ENCODE measurements around the gene KRABD2. TPM values are rescaled to one million over a fixed set of nuclear protein-coding genes. Genes with fewer than 3 reads are reported as not detected.
A peak's percentile ranks its signal among the peaks of the same experiment; 100 is the strongest.

The KRABD2 gene

GRCh38 chr17:8327303-8327649, 49.2 kb downstream of the KRABD2 start:
- Histone ChIP-seq H3K36me3 (no peaks in the 10 kb centered on the region), H3K4me3 (peak overlapping the region in 3 of 4 donors; percentile 23 to 48 (median 37)), H3K9me3 (no peaks in the 10 kb centered on the region), H3K4me1 (peaks cover 0 to 15% (median 10%) of the 10 kb centered on the region in 4 donors), H3K27ac (peak overlapping the region in 2 of 4 donors; percentile 26 to 55), H3K27me3 (peaks cover 34% of the 10 kb centered on the region)
- in situ Hi-C loops (cut with MboI; ENCODE audit: low pct_ligation_motif_present in 1 of 4, low pct_unique_long_range_greater_than_20kb in 1 of 4, low sequenced_read_pairs in 3 of 4) = no loop called here
- TF ChIP-seq CTCF (IDR thresholded peaks at IDR 0.05) = no peak
- TF ChIP-seq POLR2AphosphoS5 (IDR thresholded peaks at IDR 0.05) = no peak
- no peak for TF ChIP-seq EP300 (IDR thresholded peaks at IDR 0.05; ENCODE audit: low read depth)
- TF ChIP-seq POLR2A (IDR thresholded peaks at IDR 0.05) = no peak
- intact Hi-C loops (cut with DNase I; ENCODE audit: low total_unique reads) = no loop called here
- WGBS, 2 donors (ENCODE audit: low coverage in 1 of 2) = 20% methylated on average over 23 of the region's 25 CpGs; no CpG with 5 or more reads in 1 of the 2 donors
- no peak for DNase-seq

Small RNA genes lying within 50 kb of the gene (small RNA-seq; reads per million reads assigned to genes)
- gene RF00265 = 0 reads per million in 4 donors

Other genes with a start within 250 kb of the KRABD2 start
- gene PER1, start 224.3 kb downstream of the KRABD2 start, total RNA-seq = 100 to 1,000 TPM in 2 of 4 donors, 10 to 100 TPM in 2; 55.9 to 211 (median 109) TPM
- gene VAMP2, start 213.8 kb downstream of the KRABD2 start, total RNA-seq = 10 to 100 TPM; 20.9 to 49.4 (median 30.1) TPM
- gene TMEM107, start 200.3 kb downstream of the KRABD2 start, total RNA-seq = 10 to 100 TPM in 2 of 4 donors, 1 to 10 TPM in 2; 1.5 to 74.6 (median 18.3) TPM
- 10 to 100 TPM in 3 of 4 donors, 1 to 10 TPM in 1; 3.2 to 17.1 (median 12.7) TPM for gene BORCS6, start 186.5 kb downstream of the KRABD2 start, total RNA-seq
- 1 to 10 TPM; 2.2 to 8.6 (median 5.6) TPM for gene AURKB, start 166.1 kb downstream of the KRABD2 start, total RNA-seq
- gene CTC1, start 128.6 kb downstream of the KRABD2 start, total RNA-seq = 100 to 1,000 TPM in 1 of 4 donors, 10 to 100 TPM in 3; 19.9 to 139 (median 31.7) TPM
- gene PFAS, start 127.4 kb downstream of the KRABD2 start, total RNA-seq = 10 to 100 TPM in 2 of 4 donors, 1 to 10 TPM in 1, under 1 TPM in 1; 0.75 to 24.9 (median 8.9) TPM
- gene RANGRF, start 88.0 kb downstream of the KRABD2 start, total RNA-seq = 10 to 100 TPM in 3 of 4 donors, 1 to 10 TPM in 1; 8.4 to 47.1 (median 14.6) TPM
- 10 to 100 TPM in 1 of 4 donors, 1 to 10 TPM in 3; 2.2 to 27.7 (median 4.2) TPM for gene SLC25A35, start 81.3 kb downstream of the KRABD2 start, total RNA-seq
- gene ARHGEF15, start 66.5 kb downstream of the KRABD2 start, total RNA-seq = 10 to 100 TPM in 2 of 4 donors, 1 to 10 TPM in 1, under 1 TPM in 1; 0.96 to 18.3 (median 6.6) TPM
- gene ODF4, start 36.9 kb downstream of the KRABD2 start, total RNA-seq = not detected
- 1,000 to 10,000 TPM in 3 of 4 donors, 100 to 1,000 TPM in 1; 714 to 2,921 (median 2,064) TPM for gene RPL26, start 6.5 kb upstream of the KRABD2 start, total RNA-seq
- not detected for gene RNF222, start 21.1 kb upstream of the KRABD2 start, total RNA-seq
- 10 to 100 TPM; 28.3 to 82.4 (median 77.2) TPM for gene NDEL1, start 59.2 kb upstream of the KRABD2 start, total RNA-seq